Endodermal cell (in vitro differentiated cells): ENCODE data around the gene SLC7A14. TPM values are rescaled to one million over a fixed set of nuclear protein-coding genes. Genes with fewer than 3 reads are reported as not detected.

Experiments
- DNase-seq: peaks from one replicate; pipeline ENCODE4 v3.0.0-alpha.2; 2017
- H3K27ac ChIP-seq: 2 replicates; pipeline ENCODE4 v1.5.1; 2013; ENCODE audit warnings: mild to moderate bottlenecking, low read depth, low read length, moderate library complexity
- H3K27me3 ChIP-seq: 2 replicates; pipeline ENCODE4 v1.6.1; 2013; ENCODE audit warnings: mild to moderate bottlenecking, low read length, moderate library complexity; ENCODE audit not compliant: insufficient read depth, control insufficient read depth, poor library complexity, severe bottlenecking
- H3K36me3 ChIP-seq: 2 replicates; pipeline ENCODE4 v1.7.0; 2013; ENCODE audit warnings: mild to moderate bottlenecking, low read length, moderate library complexity; ENCODE audit not compliant: control insufficient read depth, insufficient read depth
- H3K4me1 ChIP-seq: one replicate; pipeline ENCODE4 v1.7.0; 2013; ENCODE audit warnings: low read length; ENCODE audit not compliant: control insufficient read depth, insufficient read depth
- H3K4me3 ChIP-seq: 2 replicates; pipeline ENCODE4 v1.5.1; 2013; ENCODE audit warnings: mild to moderate bottlenecking, low read length, moderate library complexity
- H3K9ac ChIP-seq: 2 replicates; pipeline ENCODE4 v1.6.1; 2013; ENCODE audit warnings: mild to moderate bottlenecking, low read length, moderate library complexity; ENCODE audit not compliant: poor library complexity, severe bottlenecking; ENCODE audit errors: extremely low read depth
- H3K9me3 ChIP-seq: 2 replicates; pipeline ENCODE4 v1.6.1; 2013; ENCODE audit warnings: mild to moderate bottlenecking, low read length, moderate library complexity; ENCODE audit not compliant: control insufficient read depth
- H3K27ac Mint-ChIP-seq: 2 replicates; pipeline ENCODE4 v1.8.0; 2020; ENCODE audit warnings: mixed read lengths
- H3K27me3 Mint-ChIP-seq: 2 replicates; pipeline ENCODE4 v1.8.0; 2021; ENCODE audit warnings: mild to moderate bottlenecking, mixed read lengths; ENCODE audit not compliant: insufficient read depth
- H3K36me3 Mint-ChIP-seq: 2 replicates; pipeline ENCODE4 v1.8.0; 2020; ENCODE audit warnings: low read depth, mixed read lengths
- H3K4me1 Mint-ChIP-seq: 2 replicates; pipeline ENCODE4 v1.8.0; 2020; ENCODE audit warnings: mixed read lengths
- H3K4me3 Mint-ChIP-seq: 2 replicates; pipeline ENCODE4 v1.8.0; 2020; ENCODE audit warnings: mild to moderate bottlenecking, moderate library complexity, mixed read lengths
- H3K9me3 Mint-ChIP-seq: 2 replicates; pipeline ENCODE4 v1.8.0; 2020; ENCODE audit warnings: mild to moderate bottlenecking, mixed read lengths
- WGBS, 2 experiments: methylation state at CpG; one replicate each; pipeline versions ENCODE4 v1.1.5 to v1.1.7; 2013; ENCODE audit warnings: missing lambda C conversion rate in 2 of 2, mixed read lengths in 1 of 2; ENCODE audit not compliant: insufficient coverage in 1 of 2, insufficient read length in 1 of 2; 5-methylcytosine and 5-hydroxymethylcytosine counted together
- total RNA-seq, 2 donors: library from RNA; stranded (reverse); fragmentation: NEBNext Ultra II Directional in 1 of 2; extraction: Animal tissue kit (Norgen Biotek cat#: 25700) in 1 of 2; gene quantifications; 2 replicates in 1 of 2; 3 replicates in 1 of 2; pipeline ENCODE4 v1.2.1, GENCODE V29; 2021
- TF ChIP-seq, protein P1 (sequence below): fragments of 200-600 bp; sonication (generic); conservative IDR thresholded peaks from 2 replicates; pipeline ENCODE4 v1.5.0; 2021; ENCODE audit warnings: antibody characterized with exemption, mild to moderate bottlenecking

Gene SLC7A14
- total RNA-seq, 2 donors from 2014 or later = 0.29 to 0.42 TPM

DNA sequence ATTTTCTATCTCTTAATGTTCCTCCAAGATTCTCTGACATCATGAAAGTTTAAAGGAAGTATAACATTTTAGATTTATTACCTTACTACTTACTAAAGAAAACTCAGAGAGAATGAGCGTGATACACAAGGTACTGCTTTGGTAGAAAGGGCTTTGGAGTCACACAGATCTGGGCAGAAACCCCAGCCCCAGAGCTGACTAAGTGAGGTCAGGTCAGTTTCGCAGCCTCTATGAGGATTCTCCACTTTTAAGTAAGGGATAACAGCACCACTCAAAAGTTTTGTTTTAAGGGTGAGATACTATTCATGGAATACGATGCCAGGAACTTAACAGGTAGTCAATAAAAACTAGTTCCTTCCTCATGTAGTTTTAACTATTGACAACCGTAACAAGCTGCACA is 91.1 kb downstream of the SLC7A14 start:
- Mint-ChIP-seq H3K27ac (no peak overlapping the region), H3K9me3 (no peaks in the 10 kb centered on the region), H3K27me3 (peaks cover 3% of the 10 kb centered on the region), H3K36me3 (no peaks in the 10 kb centered on the region), H3K4me1 (peaks cover 10% of the 10 kb centered on the region), H3K4me3 (no peak overlapping the region)
- Histone ChIP-seq H3K36me3 (no peaks in the 10 kb centered on the region), H3K4me1 (peaks cover 3% of the 10 kb centered on the region), H3K9me3 (no peaks in the 10 kb centered on the region), H3K4me3 (no peak overlapping the region), H3K27ac (no peak overlapping the region), H3K9ac (no peak overlapping the region), H3K27me3 (no peaks in the 10 kb centered on the region)
- TF ChIP-seq, protein P1, sequence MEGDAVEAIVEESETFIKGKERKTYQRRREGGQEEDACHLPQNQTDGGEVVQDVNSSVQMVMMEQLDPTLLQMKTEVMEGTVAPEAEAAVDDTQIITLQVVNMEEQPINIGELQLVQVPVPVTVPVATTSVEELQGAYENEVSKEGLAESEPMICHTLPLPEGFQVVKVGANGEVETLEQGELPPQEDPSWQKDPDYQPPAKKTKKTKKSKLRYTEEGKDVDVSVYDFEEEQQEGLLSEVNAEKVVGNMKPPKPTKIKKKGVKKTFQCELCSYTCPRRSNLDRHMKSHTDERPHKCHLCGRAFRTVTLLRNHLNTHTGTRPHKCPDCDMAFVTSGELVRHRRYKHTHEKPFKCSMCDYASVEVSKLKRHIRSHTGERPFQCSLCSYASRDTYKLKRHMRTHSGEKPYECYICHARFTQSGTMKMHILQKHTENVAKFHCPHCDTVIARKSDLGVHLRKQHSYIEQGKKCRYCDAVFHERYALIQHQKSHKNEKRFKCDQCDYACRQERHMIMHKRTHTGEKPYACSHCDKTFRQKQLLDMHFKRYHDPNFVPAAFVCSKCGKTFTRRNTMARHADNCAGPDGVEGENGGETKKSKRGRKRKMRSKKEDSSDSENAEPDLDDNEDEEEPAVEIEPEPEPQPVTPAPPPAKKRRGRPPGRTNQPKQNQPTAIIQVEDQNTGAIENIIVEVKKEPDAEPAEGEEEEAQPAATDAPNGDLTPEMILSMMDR = no peak
- WGBS, 2 experiments = 97 to 100% methylated on average over 1 to 4 of the region's 4 CpGs
- DNase-seq = no peak

DNA sequence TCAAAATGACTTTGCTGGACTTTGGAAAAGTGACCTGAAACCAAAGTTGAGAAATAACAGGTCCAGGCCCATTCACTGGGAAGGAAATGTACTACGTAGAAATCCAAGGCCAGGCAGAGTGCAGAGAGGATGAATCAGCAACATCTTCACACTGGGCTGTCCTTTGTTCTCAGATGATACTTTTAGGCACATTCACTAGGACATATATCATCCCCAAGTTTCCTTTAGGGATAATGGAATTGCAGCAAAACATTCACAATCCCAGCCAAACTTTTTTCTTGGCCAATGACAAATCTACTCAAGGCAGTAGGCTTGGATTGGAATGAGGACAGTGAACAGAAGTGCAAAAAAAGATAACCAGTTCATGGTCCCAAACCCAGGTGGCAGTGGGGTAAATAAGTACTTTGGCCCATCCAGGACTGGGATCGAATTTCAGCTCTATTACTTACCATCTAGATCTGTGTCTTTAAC is 92.1 kb downstream of the SLC7A14 start:
- H3K27me3 Mint-ChIP-seq = peaks cover 3% of the 10 kb centered on the region
- Histone ChIP-seq H3K9me3 (no peaks in the 10 kb centered on the region), H3K36me3 (no peaks in the 10 kb centered on the region), H3K4me1 (peaks cover 3% of the 10 kb centered on the region), H3K4me3 (no peak overlapping the region), H3K27me3 (no peaks in the 10 kb centered on the region), H3K9ac (no peak overlapping the region), H3K27ac (no peak overlapping the region)
- no peaks in the 10 kb centered on the region for H3K36me3 Mint-ChIP-seq
- H3K27ac Mint-ChIP-seq = no peak overlapping the region
- H3K4me1 Mint-ChIP-seq = peaks cover 10% of the 10 kb centered on the region
- no peak for DNase-seq
- 86 to 90% methylated on average over 1 to 2 of the region's 2 CpGs for WGBS, 2 experiments
- no peak overlapping the region for H3K4me3 Mint-ChIP-seq
- no peaks in the 10 kb centered on the region for H3K9me3 Mint-ChIP-seq
- TF ChIP-seq, protein P1 = no peak

DNA sequence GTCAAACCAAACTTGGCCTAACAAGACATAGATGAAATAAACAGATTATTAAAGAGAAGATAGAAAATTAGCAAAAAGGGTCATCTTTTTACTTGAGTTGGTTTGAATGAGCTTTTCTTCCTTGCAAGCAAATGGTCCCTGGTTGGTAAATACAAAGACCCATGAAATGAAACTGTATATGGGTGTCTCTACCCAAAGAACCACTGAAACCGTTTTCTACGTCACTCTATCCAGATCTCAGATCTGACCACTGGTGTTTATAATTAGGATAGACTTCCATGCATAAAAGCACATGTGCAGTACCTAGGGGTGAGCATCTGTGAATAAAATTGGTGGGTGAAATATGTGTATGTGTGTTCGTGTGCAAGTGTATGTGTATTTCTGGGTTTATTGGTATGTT is 94.0 kb downstream of the SLC7A14 start:
- no peak for DNase-seq
- TF ChIP-seq, protein P1 = no peak
- peaks cover 6% of the 10 kb centered on the region for H3K27me3 Mint-ChIP-seq
- no peak overlapping the region for H3K4me3 ChIP-seq
- no peak overlapping the region for H3K9ac ChIP-seq
- H3K36me3 Mint-ChIP-seq = no peaks in the 10 kb centered on the region
- 93 to 100% methylated on average over 3 of the region's 3 CpGs for WGBS, 2 experiments
- no peaks in the 10 kb centered on the region for H3K9me3 Mint-ChIP-seq
- H3K4me3 Mint-ChIP-seq = no peak overlapping the region
- peaks cover 3% of the 10 kb centered on the region for H3K4me1 ChIP-seq
- H3K27me3 ChIP-seq = no peaks in the 10 kb centered on the region
- no peaks in the 10 kb centered on the region for H3K9me3 ChIP-seq
- peaks cover 9% of the 10 kb centered on the region for H3K4me1 Mint-ChIP-seq
- no peak overlapping the region for H3K27ac ChIP-seq
- no peaks in the 10 kb centered on the region for H3K36me3 ChIP-seq
- H3K27ac Mint-ChIP-seq = no peak overlapping the region
